Panc1 (cell line): ENCODE measurements around the gene GLIS2. TPM values are rescaled to one million over a fixed set of nuclear protein-coding genes. Genes with fewer than 3 reads are reported as not detected.

Experiments
- ATAC-seq: fragments of 200-7000 bp; cut with Tn5 transposase; 2 replicates; pipeline ENCODE4 v1.9.1; 2020; ENCODE audit warnings: mild to moderate bottlenecking, moderate library complexity
- BruUV-seq: library from RNA; stranded (reverse); fragments of 400-500 nt; replicated peaks from 2 replicates; lab custom pipeline; 2021; lab: Mats Ljungman, UMichigan
- CTCF ChIA-PET: fragments of 300-600 bp; sonication (Branson Sonifier 250); formaldehyde crosslinking; loops from one replicate; lab custom pipeline; 2022; ENCODE audit warnings: antibody characterized with exemption; lab: Charles Lee
- POLR2A ChIA-PET: fragments of 300-600 bp; sonication (Branson Sonifier 250); formaldehyde crosslinking; loops from one replicate; lab custom pipeline; 2022; ENCODE audit warnings: antibody characterized with exemption; lab: Charles Lee
- DNase-seq: peaks from one replicate; pipeline ENCODE4 v3.0.0-alpha.2; 2010; ENCODE audit warnings: low read depth, low spot score
- H3K27ac ChIP-seq: 2 replicates; pipeline ENCODE4 v1.5.1; 2011; ENCODE audit warnings: mild to moderate bottlenecking, low read length, inconsistent platforms
- H3K27me3 ChIP-seq: fragments of 200-500 bp; sonication (Bioruptor generic); 2 replicates; pipeline ENCODE4 v1.6.0; 2014; ENCODE audit warnings: low read length, inconsistent platforms; ENCODE audit not compliant: control insufficient read depth, insufficient read depth
- H3K36me3 ChIP-seq: fragments of 200-500 bp; sonication (Bioruptor generic); 2 replicates; pipeline ENCODE4 v1.5.1; 2014; ENCODE audit warnings: inconsistent platforms, mild to moderate bottlenecking, low read length, moderate library complexity; ENCODE audit not compliant: control insufficient read depth, insufficient read depth
- H3K4me1 ChIP-seq: 2 replicates; pipeline ENCODE4 v1.5.1; 2011; ENCODE audit warnings: inconsistent platforms, mild to moderate bottlenecking, low read length, moderate library complexity; ENCODE audit not compliant: control insufficient read depth, insufficient read depth
- H3K4me3 ChIP-seq, 2 experiments: 2 replicates each; pipeline ENCODE4 v1.5.1; 2011 to 2012; ENCODE audit warnings: low read depth in 2 of 2, low read length in 2 of 2, mild to moderate bottlenecking in 2 of 2, inconsistent platforms in 1 of 2, moderate library complexity in 1 of 2
- H3K9me3 ChIP-seq: fragments of 200-500 bp; sonication (Bioruptor generic); 2 replicates; pipeline ENCODE4 v1.5.1; 2014; ENCODE audit warnings: low read depth, mild to moderate bottlenecking, inconsistent platforms, low read length, moderate library complexity; ENCODE audit not compliant: control insufficient read depth, insufficient read depth
- POLR2AphosphoS5 ChIP-seq: IDR thresholded peaks from 2 replicates; pipeline ENCODE4 v1.6.1; 2012; ENCODE audit warnings: mild to moderate bottlenecking, low read depth, low read length, moderate library complexity
- SIN3A ChIP-seq: IDR thresholded peaks from 2 replicates; pipeline ENCODE4 v1.6.1; 2012; ENCODE audit warnings: low read depth, mild to moderate bottlenecking, low read length, moderate library complexity, borderline replicate concordance; ENCODE audit not compliant: insufficient read depth
- TCF7L2 ChIP-seq: IDR thresholded peaks from 2 replicates; pipeline ENCODE4 v1.6.1; 2011; ENCODE audit warnings: mild to moderate bottlenecking, low read depth, low read length, inconsistent platforms
- in situ Hi-C: cut with HindIII; loops from 2 replicates; pipeline ENCODE4 v1.10.0; 2016; ENCODE audit warnings: low sequenced_read_pairs, low pct_unique_long_range_greater_than_20kb
- intact Hi-C: fragments of 100-400 bp; cut with micrococcal nuclease; formaldehyde crosslinking; loops from one replicate; pipeline ENCODE4 v1.10.0; 2022; ENCODE audit not compliant: unreplicated experiment
- total RNA-seq: library from RNA; stranded (reverse); gene quantifications from one replicate; pipeline ENCODE4 v1.2.1, GENCODE V29; 2021; ENCODE audit not compliant: unreplicated experiment
- TF ChIP-seq, protein P1 (sequence below), 2 experiments: IDR thresholded peaks; 2 replicates each; pipeline ENCODE4 v1.6.1; 2011 to 2012; ENCODE audit warnings: low read depth in 2 of 2, control low read depth in 1 of 2, low read length in 1 of 2, mild to moderate bottlenecking in 1 of 2, moderate library complexity in 1 of 2; ENCODE audit not compliant: insufficient read depth in 1 of 2
- TF ChIP-seq, protein P2 (sequence below): fragments of 450-650 bp; IDR thresholded peaks from 2 replicates; pipeline ENCODE4 v1.5.1; 2017; ENCODE audit warnings: mild to moderate bottlenecking

The GLIS2 gene
- total RNA-seq, 1 experiment from 2014 or later, result 87.3 TPM

DNA sequence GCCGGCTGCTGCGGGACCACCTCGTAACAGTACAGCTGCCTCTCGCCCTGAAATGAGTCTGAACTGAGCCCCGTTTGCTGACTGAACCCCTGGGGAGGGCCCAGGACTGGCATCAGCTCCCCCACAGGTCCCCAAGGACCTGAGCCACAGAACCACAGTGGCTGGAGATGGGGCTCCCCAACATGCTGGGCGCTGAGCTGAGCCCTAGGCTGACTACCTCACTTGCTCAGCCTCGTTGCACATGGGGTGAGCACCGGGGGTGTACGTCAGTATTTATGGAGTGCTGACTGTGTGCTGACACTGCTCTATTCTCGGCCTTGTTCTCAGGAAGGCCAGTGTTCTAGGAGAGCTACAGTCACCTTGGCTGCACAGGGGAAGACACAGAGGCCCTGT lies 49.1 kb downstream of the GLIS2 start:
- no peaks in the 10 kb centered on the region for H3K9me3 ChIP-seq
- POLR2A ChIA-PET, result no interaction called here

DNA sequence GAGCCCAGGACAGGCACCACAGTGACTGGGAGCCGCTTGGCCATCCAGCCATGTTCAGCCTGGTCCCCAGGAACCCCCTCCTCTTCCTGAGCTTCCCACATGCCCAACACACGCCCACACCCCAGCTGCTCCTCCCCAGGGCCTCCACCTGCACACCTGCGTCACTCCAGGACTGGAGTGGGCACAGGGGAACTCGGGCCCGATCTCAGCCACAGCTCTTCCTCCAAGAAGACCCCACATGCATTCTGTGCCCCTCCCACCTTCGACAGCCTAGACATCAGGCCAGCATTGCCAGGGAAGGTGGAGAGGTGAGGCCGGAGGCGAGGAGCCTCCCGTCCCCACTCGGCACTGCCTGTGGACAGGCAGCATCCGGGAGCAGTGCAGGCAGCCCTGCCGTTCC lies 49.7 kb downstream of the GLIS2 start:
- BruUV-seq, result no TSS peak
- no peaks in the 10 kb centered on the region for H3K9me3 ChIP-seq
- CTCF ChIA-PET, result interaction anchor here (1.6 kb wide), 1 partner anchor 37 kb away, joined by 4 read pairs; no protein-coding TSS in a partner anchor
- intact Hi-C loops (no loop called here), in situ Hi-C loops (no loop called here)
- no peak overlapping the region for H3K4me3 ChIP-seq
- no peaks in the 10 kb centered on the region for H3K27me3 ChIP-seq
- TF ChIP-seq, protein P1, sequence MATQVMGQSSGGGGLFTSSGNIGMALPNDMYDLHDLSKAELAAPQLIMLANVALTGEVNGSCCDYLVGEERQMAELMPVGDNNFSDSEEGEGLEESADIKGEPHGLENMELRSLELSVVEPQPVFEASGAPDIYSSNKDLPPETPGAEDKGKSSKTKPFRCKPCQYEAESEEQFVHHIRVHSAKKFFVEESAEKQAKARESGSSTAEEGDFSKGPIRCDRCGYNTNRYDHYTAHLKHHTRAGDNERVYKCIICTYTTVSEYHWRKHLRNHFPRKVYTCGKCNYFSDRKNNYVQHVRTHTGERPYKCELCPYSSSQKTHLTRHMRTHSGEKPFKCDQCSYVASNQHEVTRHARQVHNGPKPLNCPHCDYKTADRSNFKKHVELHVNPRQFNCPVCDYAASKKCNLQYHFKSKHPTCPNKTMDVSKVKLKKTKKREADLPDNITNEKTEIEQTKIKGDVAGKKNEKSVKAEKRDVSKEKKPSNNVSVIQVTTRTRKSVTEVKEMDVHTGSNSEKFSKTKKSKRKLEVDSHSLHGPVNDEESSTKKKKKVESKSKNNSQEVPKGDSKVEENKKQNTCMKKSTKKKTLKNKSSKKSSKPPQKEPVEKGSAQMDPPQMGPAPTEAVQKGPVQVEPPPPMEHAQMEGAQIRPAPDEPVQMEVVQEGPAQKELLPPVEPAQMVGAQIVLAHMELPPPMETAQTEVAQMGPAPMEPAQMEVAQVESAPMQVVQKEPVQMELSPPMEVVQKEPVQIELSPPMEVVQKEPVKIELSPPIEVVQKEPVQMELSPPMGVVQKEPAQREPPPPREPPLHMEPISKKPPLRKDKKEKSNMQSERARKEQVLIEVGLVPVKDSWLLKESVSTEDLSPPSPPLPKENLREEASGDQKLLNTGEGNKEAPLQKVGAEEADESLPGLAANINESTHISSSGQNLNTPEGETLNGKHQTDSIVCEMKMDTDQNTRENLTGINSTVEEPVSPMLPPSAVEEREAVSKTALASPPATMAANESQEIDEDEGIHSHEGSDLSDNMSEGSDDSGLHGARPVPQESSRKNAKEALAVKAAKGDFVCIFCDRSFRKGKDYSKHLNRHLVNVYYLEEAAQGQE (IDR thresholded peaks at IDR 0.05; ENCODE audit: insufficient read depth in 1 of 2, low read depth in 2 of 2, low read length in 1 of 2), result no peak
- TF ChIP-seq POLR2AphosphoS5 (no peak), SIN3A (no peak), TCF7L2 (no peak)
- TF ChIP-seq, protein P2, sequence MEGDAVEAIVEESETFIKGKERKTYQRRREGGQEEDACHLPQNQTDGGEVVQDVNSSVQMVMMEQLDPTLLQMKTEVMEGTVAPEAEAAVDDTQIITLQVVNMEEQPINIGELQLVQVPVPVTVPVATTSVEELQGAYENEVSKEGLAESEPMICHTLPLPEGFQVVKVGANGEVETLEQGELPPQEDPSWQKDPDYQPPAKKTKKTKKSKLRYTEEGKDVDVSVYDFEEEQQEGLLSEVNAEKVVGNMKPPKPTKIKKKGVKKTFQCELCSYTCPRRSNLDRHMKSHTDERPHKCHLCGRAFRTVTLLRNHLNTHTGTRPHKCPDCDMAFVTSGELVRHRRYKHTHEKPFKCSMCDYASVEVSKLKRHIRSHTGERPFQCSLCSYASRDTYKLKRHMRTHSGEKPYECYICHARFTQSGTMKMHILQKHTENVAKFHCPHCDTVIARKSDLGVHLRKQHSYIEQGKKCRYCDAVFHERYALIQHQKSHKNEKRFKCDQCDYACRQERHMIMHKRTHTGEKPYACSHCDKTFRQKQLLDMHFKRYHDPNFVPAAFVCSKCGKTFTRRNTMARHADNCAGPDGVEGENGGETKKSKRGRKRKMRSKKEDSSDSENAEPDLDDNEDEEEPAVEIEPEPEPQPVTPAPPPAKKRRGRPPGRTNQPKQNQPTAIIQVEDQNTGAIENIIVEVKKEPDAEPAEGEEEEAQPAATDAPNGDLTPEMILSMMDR, result no peak
- H3K36me3 ChIP-seq, result no peaks in the 10 kb centered on the region
- no peak overlapping the region for H3K27ac ChIP-seq
- POLR2A ChIA-PET, result no interaction called here
- H3K4me1 ChIP-seq, result peaks cover 10% of the 10 kb centered on the region
- ATAC-seq, result no peak
- no peak for DNase-seq

More for the DNA sequence above, 49.1 kb downstream of the GLIS2 start:
- intact Hi-C loops (no loop called here), in situ Hi-C loops (no loop called here)
- DNase-seq, result no peak
- Histone ChIP-seq H3K36me3 (no peaks in the 10 kb centered on the region), H3K27ac (no peak overlapping the region), H3K27me3 (no peaks in the 10 kb centered on the region), H3K4me1 (peaks cover 6% of the 10 kb centered on the region; the same call in 1 of the 2 replicates), H3K4me3 (no peak overlapping the region)
- CTCF ChIA-PET, result interaction anchor here (0.7 to 1.6 kb wide), 2 partner anchors 10 to 38 kb away, joined by 4 to 10 read pairs; no protein-coding TSS in a partner anchor
- no peak for TF ChIP-seq POLR2AphosphoS5
- TF ChIP-seq, protein P1 (IDR thresholded peaks at IDR 0.05; ENCODE audit: insufficient read depth in 1 of 2, low read depth in 2 of 2, low read length in 1 of 2), result no peak
- no peak for TF ChIP-seq TCF7L2
- TF ChIP-seq, protein P2, result no peak
- no peak for TF ChIP-seq SIN3A
- no TSS peak for BruUV-seq
- ATAC-seq, result no peak
